Measurements from ENCODE around the gene NPR3.

Gene NPR3

GRCh38 chr5:32713361-32713769 lies 2.2 kb downstream of the NPR3 start:
- TF ChIP-seq POLR2AphosphoS5 (IDR thresholded peaks at IDR 0.05; ENCODE audit: low read depth, low read length) (no peak), POLR2A (IDR thresholded peaks at IDR 0.05; ENCODE audit: low read depth, low read length) (no peak), TAF1 (IDR thresholded peaks at IDR 0.05; ENCODE audit: borderline replicate concordance, low read depth, low read length) (no peak)
- no peak for FAIRE-seq
- no peak for DNase-seq (ENCODE audit: insufficient read length)

- DNase-seq (ENCODE audit: insufficient read length), result no peak
- FAIRE-seq, result no peak
- TF ChIP-seq POLR2AphosphoS5 (IDR thresholded peaks at IDR 0.05; ENCODE audit: low read depth, low read length) (no peak), POLR2A (IDR thresholded peaks at IDR 0.05; ENCODE audit: low read depth, low read length) (no peak), TAF1 (IDR thresholded peaks at IDR 0.05; ENCODE audit: borderline replicate concordance, low read depth, low read length) (no peak)
These were observed 2.8 kb downstream of the NPR3 start for GRCh38 chr5:32713770-32714381.

GRCh38 chr5:32714836-32715235 lies 3.7 kb downstream of the NPR3 start:
- TF ChIP-seq TAF1 (IDR thresholded peaks at IDR 0.05; ENCODE audit: borderline replicate concordance, low read depth, low read length) (no peak), POLR2AphosphoS5 (IDR thresholded peaks at IDR 0.05; ENCODE audit: low read depth, low read length) (no peak)
- DNase-seq (ENCODE audit: insufficient read length), result no peak
- FAIRE-seq, result no peak

- TF ChIP-seq POLR2A (IDR thresholded peaks at IDR 0.05; ENCODE audit: low read depth, low read length), result no peak
- DNase-seq (ENCODE audit: insufficient read length) (no peak), FAIRE-seq (no peak)
These were observed 9.2 kb downstream of the NPR3 start for GRCh38 chr5:32720300-32720699.

GRCh38 chr5:32721626-32722025 lies 10.5 kb downstream of the NPR3 start:
- FAIRE-seq (no peak), DNase-seq (ENCODE audit: insufficient read length) (no peak)
- TF ChIP-seq TAF1 (IDR thresholded peaks at IDR 0.05; ENCODE audit: borderline replicate concordance, low read depth, low read length) (no peak), POLR2AphosphoS5 (IDR thresholded peaks at IDR 0.05; ENCODE audit: low read depth, low read length) (no peak), POLR2A (IDR thresholded peaks at IDR 0.05; ENCODE audit: low read depth, low read length) (no peak)

- DNase-seq (ENCODE audit: insufficient read length) (no peak), FAIRE-seq (no peak)
- TF ChIP-seq POLR2A (IDR thresholded peaks at IDR 0.05; ENCODE audit: low read depth, low read length) (no peak), TAF1 (IDR thresholded peaks at IDR 0.05; ENCODE audit: borderline replicate concordance, low read depth, low read length) (no peak), POLR2AphosphoS5 (IDR thresholded peaks at IDR 0.05; ENCODE audit: low read depth, low read length) (no peak)
These were observed 11.8 kb downstream of the NPR3 start for GRCh38 chr5:32722957-32723356.

GRCh38 chr5:32724526-32724925 lies 13.4 kb downstream of the NPR3 start:
- FAIRE-seq, result no peak
- TF ChIP-seq POLR2A (IDR thresholded peaks at IDR 0.05; ENCODE audit: low read depth, low read length), result no peak
- no peak for TF ChIP-seq POLR2AphosphoS5 (IDR thresholded peaks at IDR 0.05; ENCODE audit: low read depth, low read length)
- TF ChIP-seq TAF1 (IDR thresholded peaks at IDR 0.05; ENCODE audit: borderline replicate concordance, low read depth, low read length), result no peak
- DNase-seq (ENCODE audit: insufficient read length), result no peak

GRCh38 chr5:32726086-32726557 lies 15.0 kb downstream of the NPR3 start:
- TF ChIP-seq TAF1 (IDR thresholded peaks at IDR 0.05; ENCODE audit: borderline replicate concordance, low read depth, low read length) (no peak), POLR2A (IDR thresholded peaks at IDR 0.05; ENCODE audit: low read depth, low read length) (no peak), POLR2AphosphoS5 (IDR thresholded peaks at IDR 0.05; ENCODE audit: low read depth, low read length) (no peak)
- FAIRE-seq (no peak), DNase-seq (ENCODE audit: insufficient read length) (no peak)

- no peak for FAIRE-seq
- TF ChIP-seq POLR2A (IDR thresholded peaks at IDR 0.05; ENCODE audit: low read depth, low read length) (no peak), POLR2AphosphoS5 (IDR thresholded peaks at IDR 0.05; ENCODE audit: low read depth, low read length) (no peak), TAF1 (IDR thresholded peaks at IDR 0.05; ENCODE audit: borderline replicate concordance, low read depth, low read length) (no peak)
- DNase-seq (ENCODE audit: insufficient read length), result no peak
These were observed 18.5 kb downstream of the NPR3 start for GRCh38 chr5:32729651-32730050.

- TF ChIP-seq TAF1 (IDR thresholded peaks at IDR 0.05; ENCODE audit: borderline replicate concordance, low read depth, low read length) (no peak), POLR2A (IDR thresholded peaks at IDR 0.05; ENCODE audit: low read depth, low read length) (no peak), POLR2AphosphoS5 (IDR thresholded peaks at IDR 0.05; ENCODE audit: low read depth, low read length) (no peak)
- FAIRE-seq, result no peak
- DNase-seq (ENCODE audit: insufficient read length), result no peak
These were observed 22.6 kb downstream of the NPR3 start for GRCh38 chr5:32733590-32734340.

- DNase-seq (ENCODE audit: insufficient read length) (no peak), FAIRE-seq (no peak)
- no peak for TF ChIP-seq POLR2AphosphoS5 (IDR thresholded peaks at IDR 0.05; ENCODE audit: low read depth, low read length)
- TF ChIP-seq TAF1 (IDR thresholded peaks at IDR 0.05; ENCODE audit: borderline replicate concordance, low read depth, low read length), result no peak
- TF ChIP-seq POLR2A (IDR thresholded peaks at IDR 0.05; ENCODE audit: low read depth, low read length), result no peak
These were observed 23.8 kb downstream of the NPR3 start for GRCh38 chr5:32734827-32735378.

GRCh38 chr5:32735512-32735911 lies 24.4 kb downstream of the NPR3 start:
- DNase-seq (ENCODE audit: insufficient read length), result no peak
- FAIRE-seq, result no peak
- TF ChIP-seq POLR2AphosphoS5 (IDR thresholded peaks at IDR 0.05; ENCODE audit: low read depth, low read length), result no peak
- TF ChIP-seq TAF1 (IDR thresholded peaks at IDR 0.05; ENCODE audit: borderline replicate concordance, low read depth, low read length), result no peak
- TF ChIP-seq POLR2A (IDR thresholded peaks at IDR 0.05; ENCODE audit: low read depth, low read length), result no peak

Data from GM12892 (cell line).